PC-3 (cell line): Measurements from ENCODE around the gene CEP63. TPM values are rescaled to one million over a fixed set of nuclear protein-coding genes. Genes with fewer than 3 reads are reported as not detected.

Experiments
- ATAC-seq: fragments of 200-7000 bp; cut with Tn5 transposase; 2 replicates; pipeline ENCODE4 v1.9.1; 2020; ENCODE audit warnings: mild to moderate bottlenecking, moderate library complexity
- BruUV-seq: library from RNA; stranded (reverse); fragments of 400-500 nt; replicated peaks from 2 replicates; lab custom pipeline; 2021; lab: Mats Ljungman, UMichigan
- CTCF ChIA-PET: fragments of 300-600 bp; sonication (Branson Sonifier 250); formaldehyde crosslinking; loops from one replicate; lab custom pipeline; 2022; ENCODE audit warnings: antibody characterized with exemption; lab: Charles Lee
- POLR2A ChIA-PET: fragments of 300-600 bp; sonication (Branson Sonifier 250); formaldehyde crosslinking; loops from one replicate; lab custom pipeline; 2022; ENCODE audit warnings: antibody characterized with exemption; ENCODE audit not compliant: unreplicated experiment; lab: Charles Lee
- DNase-seq: peaks from one replicate; pipeline ENCODE4 v3.0.0-alpha.2; 2015
- H2AFZ ChIP-seq: fragments of 300-600 bp; sonication (generic); 2 replicates; pipeline ENCODE4 v1.6.0; 2016; ENCODE audit warnings: antibody characterized with exemption, low read length
- H3F3A ChIP-seq: fragments of 300-600 bp; sonication (generic); one replicate; pipeline ENCODE4 v1.6.0; 2017; ENCODE audit warnings: antibody characterized with exemption, low read length, control low read depth, mild to moderate bottlenecking; ENCODE audit not compliant: unreplicated experiment
- H3K27ac ChIP-seq: fragments of 300-600 bp; sonication (generic); 2 replicates; pipeline ENCODE4 v1.5.1; 2016; ENCODE audit warnings: mild to moderate bottlenecking, low read length
- H3K27me3 ChIP-seq: fragments of 300-600 bp; sonication (generic); 2 replicates; pipeline ENCODE4 v1.6.1; 2016; ENCODE audit warnings: low read length, mixed read lengths
- H3K36me3 ChIP-seq: fragments of 300-600 bp; sonication (generic); 2 replicates; pipeline ENCODE4 v1.6.1; 2016; ENCODE audit warnings: low read depth, mixed run types, low read length, mixed read lengths
- H3K4me1 ChIP-seq: fragments of 300-600 bp; sonication (generic); 2 replicates; pipeline ENCODE4 v1.5.1; 2016; ENCODE audit warnings: low read length; ENCODE audit not compliant: insufficient read depth
- H3K4me2 ChIP-seq: fragments of 300-600 bp; sonication (generic); 2 replicates; pipeline ENCODE4 v1.6.0; 2016; ENCODE audit warnings: low read length
- H3K4me3 ChIP-seq: fragments of 300-600 bp; sonication (generic); 2 replicates; pipeline ENCODE4 v1.5.1; 2016; ENCODE audit warnings: mild to moderate bottlenecking, low read length, mixed read lengths
- H3K79me2 ChIP-seq: fragments of 300-600 bp; sonication (generic); 2 replicates; pipeline ENCODE4 v1.6.1; 2017; ENCODE audit warnings: low read length, mixed read lengths
- H3K9ac ChIP-seq: fragments of 300-600 bp; sonication (generic); 2 replicates; pipeline ENCODE4 v1.6.0; 2016; ENCODE audit warnings: mild to moderate bottlenecking, low read length
- H3K9me2 ChIP-seq: fragments of 300-600 bp; sonication (generic); replicated peaks from 2 replicates; pipeline ENCODE4 v1.6.1; 2016; ENCODE audit warnings: mixed run types, low read length, mixed read lengths
- H3K9me3 ChIP-seq: fragments of 300-600 bp; sonication (generic); 2 replicates; pipeline ENCODE4 v1.6.1; 2016; ENCODE audit warnings: low read length, mixed read lengths
- H4K20me1 ChIP-seq: fragments of 300-600 bp; sonication (generic); 2 replicates; pipeline ENCODE4 v1.6.1; 2016; ENCODE audit warnings: low read length, mixed read lengths
- CTCF ChIP-seq: fragments of 300-600 bp; sonication (generic); conservative IDR thresholded peaks from 2 replicates; pipeline ENCODE4 v1.5.1; 2017; ENCODE audit warnings: antibody characterized with exemption, low read depth, mild to moderate bottlenecking, low read length
- EZH2 ChIP-seq: fragments of 300-600 bp; sonication (generic); IDR thresholded peaks from one replicate; pipeline ENCODE4 v1.6.1; 2017; ENCODE audit warnings: antibody characterized with exemption, mild to moderate bottlenecking, low read length; ENCODE audit not compliant: unreplicated experiment
- EZH2phosphoT487 ChIP-seq: fragments of 300-600 bp; sonication (generic); IDR thresholded peaks from 2 replicates; pipeline ENCODE4 v1.6.1; 2018; ENCODE audit warnings: mild to moderate bottlenecking, antibody characterized with exemption, low read length, borderline replicate concordance
- intact Hi-C: fragments of 100-400 bp; cut with micrococcal nuclease; formaldehyde crosslinking; loops from 2 replicates; pipeline ENCODE4 v1.9.0; 2023
- total RNA-seq: library from RNA; depleted of rRNA; stranded (reverse); fragments of >200 nt; gene quantifications from 2 replicates; pipeline ENCODE4 v1.2.3, GENCODE V29; 2014

The CEP63 gene
- total RNA-seq, 1 experiment from 2014 or later = 15.4 TPM

- no peak overlapping the region for H3K27ac ChIP-seq
- no peak overlapping the region for H3K4me3 ChIP-seq
- no peaks in the 10 kb centered on the region for H3K9me2 ChIP-seq
- H4K20me1 ChIP-seq = no peaks in the 10 kb centered on the region
- BruUV-seq = no TSS peak
- H3K36me3 ChIP-seq = no peaks in the 10 kb centered on the region
- H3K4me2 ChIP-seq = no peak overlapping the region
- DNase-seq (no peak), ATAC-seq (no peak)
- H2AFZ ChIP-seq = no peak overlapping the region
- intact Hi-C loops = no loop called here
- H3K9ac ChIP-seq = no peak overlapping the region
- ChIA-PET CTCF (no interaction called here), POLR2A (no interaction called here)
- H3F3A ChIP-seq = no peaks in the 10 kb centered on the region
- H3K27me3 ChIP-seq = no peaks in the 10 kb centered on the region
- H3K79me2 ChIP-seq = no peaks in the 10 kb centered on the region
- no peaks in the 10 kb centered on the region for H3K9me3 ChIP-seq
- no peaks in the 10 kb centered on the region for H3K4me1 ChIP-seq
- TF ChIP-seq CTCF (no peak), EZH2 (no peak), EZH2phosphoT487 (no peak)
Observed at GRCh38 chr3:134464689-134465365, 21.0 kb upstream of the CEP63 start.

GRCh38 chr3:134466331-134466730 is 19.5 kb upstream of the CEP63 start:
- Histone ChIP-seq H3K4me3 (no peak overlapping the region), H3K4me1 (peaks cover 8% of the 10 kb centered on the region), H3F3A (no peaks in the 10 kb centered on the region), H2AFZ (no peak overlapping the region), H3K9ac (no peak overlapping the region), H3K36me3 (no peaks in the 10 kb centered on the region), H3K9me2 (no peaks in the 10 kb centered on the region), H3K27me3 (no peaks in the 10 kb centered on the region), H3K4me2 (no peak overlapping the region), H4K20me1 (no peaks in the 10 kb centered on the region), H3K79me2 (no peaks in the 10 kb centered on the region), H3K27ac (no peak overlapping the region), H3K9me3 (no peaks in the 10 kb centered on the region)
- CTCF ChIA-PET = no interaction called here
- ATAC-seq (no peak), DNase-seq (no peak)
- POLR2A ChIA-PET = no interaction called here
- intact Hi-C loops = no loop called here
- BruUV-seq = no TSS peak
- TF ChIP-seq EZH2phosphoT487 (no peak), CTCF (no peak), EZH2 (no peak)

- no peaks in the 10 kb centered on the region for H3K36me3 ChIP-seq
- BruUV-seq = no TSS peak
- DNase-seq (no peak), ATAC-seq (no peak)
- no peaks in the 10 kb centered on the region for H3K9me2 ChIP-seq
- intact Hi-C loops = no loop called here
- H3F3A ChIP-seq = no peaks in the 10 kb centered on the region
- no peak overlapping the region for H3K9ac ChIP-seq
- ChIA-PET CTCF (no interaction called here), POLR2A (no interaction called here)
- no peaks in the 10 kb centered on the region for H3K79me2 ChIP-seq
- no peak overlapping the region for H3K4me3 ChIP-seq
- no peaks in the 10 kb centered on the region for H4K20me1 ChIP-seq
- no peak overlapping the region for H3K27ac ChIP-seq
- H2AFZ ChIP-seq = no peak overlapping the region
- no peak overlapping the region for H3K4me2 ChIP-seq
- no peaks in the 10 kb centered on the region for H3K27me3 ChIP-seq
- peaks cover 23% of the 10 kb centered on the region for H3K4me1 ChIP-seq
- TF ChIP-seq CTCF (no peak), EZH2phosphoT487 (no peak), EZH2 (no peak)
- H3K9me3 ChIP-seq = no peaks in the 10 kb centered on the region
Observed at GRCh38 chr3:134468519-134468918, 17.3 kb upstream of the CEP63 start.
